Measurements from ENCODE around the gene MYOD1. TPM values are rescaled to one million over a fixed set of nuclear protein-coding genes. Genes with fewer than 3 reads are reported as not detected.

Gene MYOD1
- total RNA-seq, 6 experiments from 2014 or later = not detected

DNA sequence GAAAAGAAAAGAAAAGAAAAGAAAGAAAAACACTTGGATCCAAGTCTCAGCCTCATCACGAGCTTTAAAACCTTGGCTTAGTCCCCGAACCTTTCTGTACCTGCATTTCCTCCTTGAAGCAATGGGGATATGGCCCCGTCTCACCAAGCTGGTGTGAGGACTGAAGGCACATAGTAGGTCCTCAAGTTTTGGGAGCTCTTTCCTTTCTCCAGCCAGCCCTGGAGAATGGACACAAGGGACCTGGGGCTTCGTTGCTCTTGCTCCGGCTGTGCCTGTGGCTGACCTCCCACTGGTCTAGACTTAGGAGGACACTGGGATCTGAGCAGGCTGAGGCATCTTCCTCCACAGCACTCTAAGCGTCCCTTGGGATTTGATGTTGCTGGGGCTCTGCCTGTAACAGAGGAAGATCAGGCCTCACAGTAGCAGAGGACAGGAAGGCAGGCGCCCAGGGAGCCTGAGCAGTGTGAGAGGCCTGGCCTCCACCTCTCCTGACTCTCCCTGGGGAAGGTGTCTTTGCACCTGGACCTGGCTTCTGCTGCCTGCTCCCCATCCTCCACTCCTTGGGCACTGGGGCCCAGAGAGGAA, 48.0 kb downstream of the MYOD1 start:
- no peak for ATAC-seq
- TF ChIP-seq, protein P1, sequence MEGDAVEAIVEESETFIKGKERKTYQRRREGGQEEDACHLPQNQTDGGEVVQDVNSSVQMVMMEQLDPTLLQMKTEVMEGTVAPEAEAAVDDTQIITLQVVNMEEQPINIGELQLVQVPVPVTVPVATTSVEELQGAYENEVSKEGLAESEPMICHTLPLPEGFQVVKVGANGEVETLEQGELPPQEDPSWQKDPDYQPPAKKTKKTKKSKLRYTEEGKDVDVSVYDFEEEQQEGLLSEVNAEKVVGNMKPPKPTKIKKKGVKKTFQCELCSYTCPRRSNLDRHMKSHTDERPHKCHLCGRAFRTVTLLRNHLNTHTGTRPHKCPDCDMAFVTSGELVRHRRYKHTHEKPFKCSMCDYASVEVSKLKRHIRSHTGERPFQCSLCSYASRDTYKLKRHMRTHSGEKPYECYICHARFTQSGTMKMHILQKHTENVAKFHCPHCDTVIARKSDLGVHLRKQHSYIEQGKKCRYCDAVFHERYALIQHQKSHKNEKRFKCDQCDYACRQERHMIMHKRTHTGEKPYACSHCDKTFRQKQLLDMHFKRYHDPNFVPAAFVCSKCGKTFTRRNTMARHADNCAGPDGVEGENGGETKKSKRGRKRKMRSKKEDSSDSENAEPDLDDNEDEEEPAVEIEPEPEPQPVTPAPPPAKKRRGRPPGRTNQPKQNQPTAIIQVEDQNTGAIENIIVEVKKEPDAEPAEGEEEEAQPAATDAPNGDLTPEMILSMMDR (IDR thresholded peaks at IDR 0.05) = no peak
- TF ChIP-seq POLR2A (IDR thresholded peaks at IDR 0.05) = no peak
- WGBS (ENCODE audit: insufficient coverage, low coverage, low lambda C conversion rate, missing lambda C conversion rate) = 96% methylated on average over 5 of the region's 7 CpGs
- H3K27ac ChIP-seq = no peak overlapping the region
- peaks cover 0 to 13% (median 6%) of the 10 kb centered on the region in 4 donors for H3K4me1 ChIP-seq
- no peaks in the 10 kb centered on the region for H3K36me3 ChIP-seq
- peak in 1 of 3 donors; percentile 15 for DNase-seq
- no peaks in the 10 kb centered on the region for H3K9me3 ChIP-seq
- H3K4me3 ChIP-seq = no peak overlapping the region
- intact Hi-C loops (cut with DNase I) = no loop called here
- H3K27me3 ChIP-seq = no peaks in the 10 kb centered on the region

DNA sequence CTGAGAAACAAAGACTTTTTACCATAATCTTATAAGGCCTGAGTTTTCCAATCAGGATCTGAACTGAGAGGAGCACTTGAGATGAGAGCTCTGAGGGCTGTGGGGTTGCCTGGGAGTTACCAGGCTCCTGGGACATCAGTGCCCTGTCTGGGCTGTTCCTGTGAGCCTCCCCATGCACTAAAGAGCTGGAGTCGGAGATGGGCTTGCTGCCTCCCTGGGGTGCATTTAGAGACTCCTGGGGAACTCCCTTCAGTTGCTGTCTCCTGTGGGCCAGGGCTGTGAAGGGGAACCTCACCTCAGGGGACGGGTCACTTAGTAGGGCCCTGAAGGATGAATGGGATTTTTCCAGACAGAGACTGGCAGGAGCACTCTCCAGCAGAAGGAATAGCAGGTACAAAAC, 48.5 kb downstream of the MYOD1 start:
- no CpG with 5 or more reads among the region's 2 CpGs for WGBS (ENCODE audit: insufficient coverage, low coverage, low lambda C conversion rate, missing lambda C conversion rate)

DNA sequence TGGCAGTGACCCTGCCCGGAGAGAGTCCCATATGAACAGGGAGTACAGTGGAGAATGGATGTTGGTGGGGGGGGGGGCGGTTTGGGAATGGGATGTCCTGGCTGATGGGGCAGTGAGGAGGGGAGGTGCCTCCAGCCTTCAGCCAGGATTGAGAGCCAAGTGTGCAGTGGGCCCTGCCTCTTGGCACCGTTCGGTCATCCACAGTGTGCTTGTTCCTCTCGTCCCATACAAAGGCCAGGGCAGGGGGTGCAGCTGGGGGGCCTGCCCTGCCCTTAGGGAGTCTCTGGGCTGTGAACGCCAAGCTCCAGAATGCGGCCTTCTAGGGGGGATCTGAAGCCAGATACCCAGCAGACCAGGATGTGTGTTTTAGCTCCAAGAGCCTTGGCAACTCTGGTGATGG, 49.2 kb downstream of the MYOD1 start:
- Histone ChIP-seq H3K4me1 (peaks cover 0 to 13% (median 6%) of the 10 kb centered on the region in 4 donors), H3K27me3 (no peaks in the 10 kb centered on the region), H3K4me3 (no peak overlapping the region), H3K9me3 (no peaks in the 10 kb centered on the region), H3K27ac (no peak overlapping the region), H3K36me3 (no peaks in the 10 kb centered on the region)
- intact Hi-C loops (cut with DNase I) = no loop called here
- no peak for TF ChIP-seq POLR2A (IDR thresholded peaks at IDR 0.05)
- TF ChIP-seq, protein P1 (IDR thresholded peaks at IDR 0.05) = no peak
- DNase-seq (no peak), ATAC-seq (no peak)
- WGBS (ENCODE audit: insufficient coverage, low coverage, low lambda C conversion rate, missing lambda C conversion rate) = no CpG with 5 or more reads among the region's 7 CpGs

More for the DNA sequence above, 48.5 kb downstream of the MYOD1 start:
- DNase-seq = peak in 1 of 3 donors; percentile 15
- Histone ChIP-seq H3K36me3 (no peaks in the 10 kb centered on the region), H3K4me1 (peaks cover 0 to 13% (median 6%) of the 10 kb centered on the region in 4 donors), H3K27ac (no peak overlapping the region), H3K27me3 (no peaks in the 10 kb centered on the region), H3K4me3 (no peak overlapping the region), H3K9me3 (no peaks in the 10 kb centered on the region)
- ATAC-seq = no peak
- TF ChIP-seq POLR2A (IDR thresholded peaks at IDR 0.05) = no peak
- TF ChIP-seq, protein P1 (IDR thresholded peaks at IDR 0.05) = no peak
- intact Hi-C loops (cut with DNase I) = no loop called here

DNA sequence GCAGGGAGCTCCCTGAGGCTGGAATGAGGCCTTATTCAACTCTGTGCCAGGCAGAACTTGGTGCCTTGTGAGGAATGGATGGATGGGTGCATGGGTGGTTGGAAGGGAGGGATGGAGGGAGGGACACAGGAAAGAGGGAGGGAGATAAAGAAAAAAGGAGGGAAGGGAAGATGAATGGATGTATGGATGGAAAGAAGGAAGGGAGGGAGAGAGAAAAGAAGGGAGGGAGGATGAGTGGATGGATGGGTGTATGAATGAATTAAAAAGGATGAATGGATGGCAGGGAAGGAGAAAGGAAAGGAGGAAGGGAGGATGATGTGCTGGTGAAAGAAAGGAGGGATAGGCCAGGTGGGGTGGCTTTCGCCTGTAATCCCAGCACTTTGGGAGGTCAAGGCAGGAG, 49.8 kb downstream of the MYOD1 start:
- WGBS (ENCODE audit: insufficient coverage, low coverage, low lambda C conversion rate, missing lambda C conversion rate) = 100% methylated on average over 1 of the region's 1 CpG
- intact Hi-C loops (cut with DNase I) = no loop called here
- DNase-seq = no peak
- Histone ChIP-seq H3K4me1 (peaks cover 0 to 13% (median 6%) of the 10 kb centered on the region in 4 donors), H3K4me3 (no peak overlapping the region), H3K36me3 (no peaks in the 10 kb centered on the region), H3K9me3 (no peaks in the 10 kb centered on the region), H3K27me3 (no peaks in the 10 kb centered on the region), H3K27ac (no peak overlapping the region)
- no peak for TF ChIP-seq POLR2A (IDR thresholded peaks at IDR 0.05)
- TF ChIP-seq, protein P1 (IDR thresholded peaks at IDR 0.05) = no peak
- ATAC-seq = no peak
